NAMALWA (cell line): Measurements from ENCODE around the gene NKAIN2.
"Not testable (repeated sequence)": the region's sequence is repeated elsewhere in the genome, so short reads cannot be mapped to it uniquely, and the experiment has no call there.

Experiments used
- DNase-seq: peaks from one replicate; pipeline ENCODE4 v3.0.0-alpha.2; 2015; ENCODE audit warnings: low spot score

The NKAIN2 gene

GRCh38 chr6:124434421-124434820, 630.8 kb downstream of the NKAIN2 start:
- DNase-seq: no peak

GRCh38 chr6:124436803-124437202, 633.1 kb downstream of the NKAIN2 start:
- no peak for DNase-seq

GRCh38 chr6:124438546-124439065, 634.9 kb downstream of the NKAIN2 start:
- DNase-seq: no peak

DNA sequence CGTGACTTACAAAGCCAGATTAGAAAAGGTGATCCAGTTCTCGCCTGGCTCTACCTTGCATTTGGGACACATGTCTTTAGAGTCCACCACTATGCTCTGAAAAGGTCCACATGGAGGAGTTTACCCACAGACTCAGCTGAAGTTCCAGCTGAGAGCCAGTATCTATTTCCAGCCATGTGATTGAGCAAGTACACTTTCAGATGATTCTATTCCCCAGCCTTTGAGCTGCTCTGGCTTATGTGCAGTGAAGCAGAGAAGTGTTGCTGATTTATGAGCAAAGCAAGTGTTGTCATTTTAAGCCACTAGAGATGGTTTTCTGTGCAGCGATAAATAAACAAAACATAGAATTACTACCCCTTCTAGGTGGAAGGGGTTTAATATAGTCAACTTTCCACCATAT, 637.8 kb downstream of the NKAIN2 start:
- DNase-seq: no peak

DNA sequence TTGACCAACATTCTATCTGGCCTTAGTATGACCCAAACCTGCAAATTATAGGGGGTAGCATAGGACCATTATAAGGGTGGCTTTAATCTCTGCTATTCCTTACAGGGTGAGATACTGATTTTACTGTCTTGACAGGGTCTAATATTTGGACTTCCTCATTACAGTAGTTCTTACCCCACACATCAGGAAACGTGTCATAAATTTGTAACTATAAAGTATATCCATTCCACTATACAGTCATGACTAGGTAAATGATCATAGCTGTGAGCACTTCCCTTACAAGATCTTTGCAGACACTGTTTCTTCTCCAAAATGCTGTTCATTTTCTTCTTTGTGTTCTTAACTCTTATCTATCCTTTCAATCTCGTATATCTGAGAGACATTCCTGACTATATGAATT, 639.9 kb downstream of the NKAIN2 start:
- DNase-seq: no peak

DNA sequence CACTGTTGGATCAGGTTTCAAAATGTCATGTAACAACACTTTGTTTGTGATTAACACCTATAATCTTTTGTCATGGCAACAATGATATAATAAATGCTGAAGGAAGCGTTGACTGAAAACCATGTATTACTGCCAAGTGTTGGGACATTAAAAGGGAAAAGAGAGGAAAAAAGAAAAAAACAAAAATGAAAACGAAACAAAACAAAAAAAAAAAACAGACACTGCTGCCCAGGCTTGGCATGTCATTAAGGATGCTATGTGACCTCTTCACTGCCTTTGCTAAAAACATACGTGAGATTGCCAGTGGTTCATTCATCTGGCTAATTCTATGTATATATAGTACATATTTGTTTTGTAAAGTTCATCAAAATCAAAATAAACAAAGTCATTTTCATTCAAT, 641.9 kb downstream of the NKAIN2 start:
- no peak for DNase-seq

GRCh38 chr6:124446961-124447360, 643.3 kb downstream of the NKAIN2 start:
- no peak for DNase-seq

DNA sequence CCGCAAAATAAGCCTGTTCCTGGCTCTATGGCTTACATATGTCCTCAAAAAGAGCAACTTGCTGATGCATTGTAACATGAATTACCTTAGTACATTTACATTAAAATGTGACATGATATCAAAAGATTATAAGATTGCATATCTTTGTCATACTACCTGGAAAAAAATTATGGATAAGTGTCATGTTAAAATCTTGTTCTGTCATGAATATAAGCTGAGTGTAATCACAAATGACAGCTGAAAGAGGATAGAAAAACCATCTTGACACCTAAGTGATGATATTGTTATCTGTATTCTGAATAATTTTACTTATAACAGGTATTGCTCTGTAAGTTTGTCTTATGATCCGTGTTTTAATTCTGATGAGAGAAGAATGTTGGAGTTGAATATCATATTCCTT, 655.6 kb downstream of the NKAIN2 start:
- no peak for DNase-seq

DNA sequence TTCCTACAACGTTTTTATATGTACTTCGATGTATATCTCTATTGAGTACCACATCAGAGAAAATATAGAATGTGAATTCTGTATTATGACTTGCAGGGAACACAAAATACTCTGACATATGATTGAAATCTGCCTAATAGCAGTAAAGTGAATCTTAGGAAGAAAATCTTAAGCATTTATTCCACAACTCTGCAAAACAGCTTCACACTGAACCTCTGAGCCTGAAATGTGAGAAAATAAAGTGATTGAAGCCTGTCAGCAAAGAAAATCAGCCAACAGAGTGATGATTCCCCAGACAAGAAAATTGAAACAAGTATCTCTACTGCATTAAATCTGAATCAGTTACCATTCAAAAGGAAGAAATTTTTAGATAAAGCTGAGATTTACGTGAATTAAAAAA, 659.1 kb downstream of the NKAIN2 start:
- no peak for DNase-seq

DNA sequence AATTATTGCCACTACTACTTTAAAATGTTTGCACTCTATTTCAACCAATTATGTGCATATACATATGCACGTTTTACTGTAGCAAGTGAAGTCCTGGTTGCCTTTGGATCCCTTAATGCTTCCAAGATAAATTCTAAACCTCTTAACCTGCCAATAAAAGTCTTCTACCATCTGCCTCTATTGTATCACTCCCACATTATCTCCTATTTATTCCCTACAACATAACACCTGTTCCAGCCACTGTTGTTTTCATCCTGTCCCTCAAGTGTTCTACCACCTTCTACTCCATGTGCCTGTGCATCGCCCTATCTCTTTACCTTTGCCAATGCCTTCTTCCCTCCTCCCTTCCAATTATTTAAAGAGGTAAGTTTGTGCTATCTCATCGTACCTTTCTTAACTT, 659.6 kb downstream of the NKAIN2 start:
- no peak for DNase-seq

DNA sequence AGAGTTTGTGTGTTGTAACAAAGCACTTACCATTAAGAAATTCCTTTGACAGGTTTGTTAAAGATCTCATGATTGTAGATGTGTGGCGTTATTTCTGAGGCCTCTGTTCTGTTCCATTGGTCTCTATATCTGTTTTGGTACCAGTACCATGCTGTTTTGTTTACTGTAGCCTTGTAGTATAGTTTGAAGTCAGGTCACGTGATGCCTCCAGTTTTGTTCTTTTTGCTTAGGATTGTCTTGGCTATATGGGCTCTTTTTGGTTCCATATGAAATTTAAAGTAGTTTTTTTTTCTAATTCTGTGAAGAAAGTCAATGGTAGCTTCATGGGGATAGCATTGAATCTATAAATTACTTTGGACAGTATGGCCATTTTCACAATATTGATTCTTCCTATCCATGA, 660.9 kb downstream of the NKAIN2 start:
- DNase-seq: not testable (repeated sequence)

DNA sequence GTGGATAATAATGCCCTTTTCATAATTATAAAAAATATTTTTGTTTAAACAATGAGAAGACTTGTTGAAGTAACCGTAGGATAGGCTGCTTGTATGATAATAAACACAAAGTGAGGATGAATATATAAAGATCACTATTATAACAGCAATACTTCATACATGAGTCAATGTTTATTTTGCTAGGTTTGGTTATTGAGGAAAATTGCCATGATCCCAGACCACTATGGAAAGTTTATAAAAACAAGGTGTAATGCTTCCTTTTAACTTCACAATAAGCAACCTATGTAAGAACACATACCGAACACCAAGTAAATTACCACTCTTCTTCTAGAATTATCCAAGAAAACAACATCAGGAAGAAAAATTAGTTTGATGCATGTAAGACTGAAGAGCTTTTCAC, 663.3 kb downstream of the NKAIN2 start:
- no peak for DNase-seq

GRCh38 chr6:124467366-124467765, 663.7 kb downstream of the NKAIN2 start:
- no peak for DNase-seq

- DNase-seq: no peak
Measured at GRCh38 chr6:124470803-124471202, 667.1 kb downstream of the NKAIN2 start.

GRCh38 chr6:124475176-124475575, 671.5 kb downstream of the NKAIN2 start:
- DNase-seq: no peak

- DNase-seq: no peak
Measured at GRCh38 chr6:124478906-124479305, 675.2 kb downstream of the NKAIN2 start.

DNA sequence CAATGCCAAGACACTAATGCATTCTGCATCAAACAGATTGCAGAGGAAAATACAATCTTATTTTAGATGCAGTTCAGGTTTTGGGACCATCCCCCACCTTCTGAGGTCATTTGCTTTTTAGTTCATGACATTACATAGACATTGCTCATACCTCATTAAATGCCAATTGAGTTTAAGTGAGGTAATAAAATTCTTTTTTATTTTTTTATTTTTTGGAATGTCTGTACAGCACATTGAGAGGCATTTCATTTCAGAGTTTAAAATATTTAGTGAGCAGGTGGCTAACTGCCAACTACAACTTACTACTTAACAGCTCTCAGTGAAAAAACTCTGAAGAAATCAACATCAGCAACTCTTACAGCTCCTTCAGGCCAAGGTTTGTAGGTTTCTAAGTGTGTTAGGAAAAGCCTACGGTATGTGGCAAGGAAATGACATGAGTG, 676.3 kb downstream of the NKAIN2 start:
- DNase-seq: no peak

DNA sequence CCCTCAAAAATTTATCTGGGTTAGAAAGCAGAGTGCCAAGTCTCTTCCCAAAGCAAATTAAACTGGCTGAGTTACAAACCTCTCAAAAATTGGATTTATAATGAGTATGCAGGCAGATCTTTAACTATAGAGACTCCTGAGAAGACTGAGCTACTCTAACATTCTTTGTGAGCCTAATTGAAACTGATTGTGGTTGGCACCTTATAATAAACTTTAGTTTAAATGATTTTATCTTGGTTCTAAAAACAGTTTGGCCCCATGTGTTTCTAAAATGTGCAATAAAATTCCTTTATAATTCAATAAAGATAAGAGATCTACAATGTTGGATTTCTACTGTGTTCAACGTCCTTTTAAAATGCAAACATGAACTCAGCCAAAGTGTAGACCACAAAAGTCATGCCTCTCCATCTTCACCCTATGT, 678.4 kb downstream of the NKAIN2 start:
- no peak for DNase-seq

GRCh38 chr6:124487623-124488431, 684.2 kb downstream of the NKAIN2 start:
- DNase-seq: no peak

DNA sequence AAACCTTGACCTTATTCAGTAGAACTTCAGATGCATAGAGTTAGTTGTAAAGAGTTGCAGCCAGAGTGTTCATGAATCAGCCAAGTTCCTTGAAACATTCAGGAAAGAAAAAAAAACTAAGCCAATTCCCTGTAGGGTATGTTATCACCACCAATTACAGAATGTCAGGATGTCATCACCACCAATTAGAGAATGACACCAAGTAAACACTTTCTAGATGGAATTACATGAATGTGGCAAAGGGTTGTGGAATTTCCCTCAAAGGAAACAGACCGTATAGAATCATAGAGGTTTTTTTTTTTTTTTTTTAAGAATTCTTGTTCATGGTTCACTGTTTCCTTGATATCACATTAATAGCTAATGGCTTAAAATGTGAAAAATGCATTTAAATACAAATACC, 686.5 kb downstream of the NKAIN2 start:
- no peak for DNase-seq

- DNase-seq: no peak
Measured at GRCh38 chr6:124493259-124493658, 689.6 kb downstream of the NKAIN2 start.

- no peak for DNase-seq
Measured at GRCh38 chr6:124494956-124495664, 691.4 kb downstream of the NKAIN2 start.

- no peak for DNase-seq
Measured at GRCh38 chr6:124495665-124496190, 692.1 kb downstream of the NKAIN2 start.
